A549 (cell line): ENCODE measurements around the gene CBLC.
A peak's percentile ranks its signal among the peaks of the same experiment; 100 is the strongest.

ENCODE experiments used
- BCL3 ChIP-seq: fragments of >200 bp; sonication (Bioruptor Twin); formaldehyde crosslinking; IDR thresholded peaks from 3 replicates; pipeline ENCODE4 v1.6.1; 2016
- CBX8 ChIP-seq: fragments of 200-600 bp; sonication (generic); IDR thresholded peaks from 2 replicates; pipeline ENCODE4 v1.6.1; 2016
- CEBPB ChIP-seq, 2 experiments: fragments of >200 bp in 1 of 2; sonication (Bioruptor Twin) in 1 of 2; formaldehyde crosslinking in 1 of 2; IDR thresholded peaks; 2 replicates each; pipeline ENCODE4 v1.6.1; 2012 to 2016
- CHD2 ChIP-seq: fragments of 150-350 bp; IDR thresholded peaks from 2 replicates; pipeline ENCODE4 v1.6.1; 2014; ENCODE audit warnings: low read length; ENCODE audit not compliant: partially characterized antibody
- CTCF ChIP-seq: fragments of >200 bp; sonication (Bioruptor Twin); formaldehyde crosslinking; IDR thresholded peaks from 3 replicates; pipeline ENCODE4 v1.5.1; 2016
- HES2 ChIP-seq: fragments of >200 bp; sonication (Bioruptor Twin); formaldehyde crosslinking; IDR thresholded peaks from 2 replicates; pipeline ENCODE4 v1.6.1; 2016
- MAFK ChIP-seq: fragments of 450-650 bp; IDR thresholded peaks from 2 replicates; pipeline ENCODE4 v1.6.1; 2014; ENCODE audit not compliant: partially characterized antibody
- ZNF302 ChIP-seq: fragments of 250-450 bp; sonication (Bioruptor Pico); IDR thresholded peaks from 2 replicates; pipeline ENCODE4 v1.9.0; 2021; ENCODE audit warnings: inconsistent platforms, mild to moderate bottlenecking, moderate library complexity

GRCh38 chr19:44808463-44809371 is 31.0 kb downstream of the CBLC start, which contains the start of gene BCAM:
- TF ChIP-seq HES2 = no peak
- TF ChIP-seq ZNF302 (CRISPR knock-in tag) = no peak
- no peak for TF ChIP-seq CBX8
- TF ChIP-seq CHD2 = no peak
- TF ChIP-seq CTCF = no peak
- TF ChIP-seq BCL3 = peak; percentile 60; the same call in 2 of the 3 replicates
- TF ChIP-seq MAFK = no peak
- TF ChIP-seq CEBPB (IDR thresholded peaks at IDR 0.05) = no peak
